Neural progenitor cell (in vitro differentiated cells): ENCODE measurements around the gene TSGA10IP. TPM values are rescaled to one million over a fixed set of nuclear protein-coding genes. Genes with fewer than 3 reads are reported as not detected.

Experiments
- DNase-seq: peaks from one replicate; pipeline ENCODE4 v3.0.0-alpha.2; 2016; ENCODE audit warnings: low spot score
- H2AFZ ChIP-seq: fragments of 200-600 bp; sonication (generic); replicated peaks from 2 replicates; pipeline ENCODE4 v1.6.1; 2016; ENCODE audit warnings: antibody characterized with exemption
- H3F3A ChIP-seq: fragments of 200-600 bp; sonication (generic); 2 replicates; pipeline ENCODE4 v1.6.1; 2016; ENCODE audit warnings: antibody characterized with exemption, low read depth
- H3K27ac ChIP-seq: fragments of 200-600 bp; sonication (generic); 2 replicates; pipeline ENCODE4 v1.5.1; 2016; ENCODE audit warnings: mild to moderate bottlenecking
- H3K27me3 ChIP-seq: fragments of 200-600 bp; sonication (generic); 2 replicates; pipeline ENCODE4 v1.6.1; 2016; ENCODE audit warnings: mild to moderate bottlenecking, moderate library complexity
- H3K36me3 ChIP-seq: fragments of 200-600 bp; sonication (generic); 2 replicates; pipeline ENCODE4 v1.5.1; 2016
- H3K4me1 ChIP-seq: fragments of 200-600 bp; sonication (generic); 2 replicates; pipeline ENCODE4 v1.6.1; 2016; ENCODE audit warnings: mixed run types
- H3K4me2 ChIP-seq: fragments of 200-600 bp; sonication (generic); 2 replicates; pipeline ENCODE4 v1.6.1; 2016
- H3K4me3 ChIP-seq: fragments of 200-600 bp; sonication (generic); 2 replicates; pipeline ENCODE4 v1.5.1; 2016
- H3K79me2 ChIP-seq: fragments of 200-600 bp; sonication (generic); 2 replicates; pipeline ENCODE4 v1.6.1; 2016; ENCODE audit warnings: low read depth
- H3K9ac ChIP-seq: fragments of 200-600 bp; sonication (generic); 2 replicates; pipeline ENCODE4 v1.6.1; 2016
- H3K9me3 ChIP-seq: fragments of 200-600 bp; sonication (generic); 2 replicates; pipeline ENCODE4 v1.5.1; 2016; ENCODE audit warnings: low read depth
- H4K20me1 ChIP-seq: fragments of 200-600 bp; sonication (generic); 2 replicates; pipeline ENCODE4 v1.6.1; 2016; ENCODE audit warnings: low read depth
- H3K27ac Mint-ChIP-seq: 3 replicates; pipeline ENCODE4 v1.8.0; 2021; ENCODE audit warnings: mixed read lengths
- H3K27me3 Mint-ChIP-seq: 2 replicates; pipeline ENCODE4 v1.8.0; 2022; ENCODE audit warnings: low read depth, mild to moderate bottlenecking, inconsistent platforms, moderate library complexity, mixed read lengths; ENCODE audit not compliant: insufficient read depth
- H3K36me3 Mint-ChIP-seq: 3 replicates; pipeline ENCODE4 v1.8.0; 2021; ENCODE audit warnings: mixed read lengths
- H3K4me1 Mint-ChIP-seq: 3 replicates; pipeline ENCODE4 v1.8.0; 2021; ENCODE audit warnings: mixed read lengths
- H3K4me3 Mint-ChIP-seq: 3 replicates; pipeline ENCODE4 v1.8.0; 2021; ENCODE audit warnings: mild to moderate bottlenecking, moderate library complexity, mixed read lengths
- H3K9me3 Mint-ChIP-seq: 3 replicates; pipeline ENCODE4 v1.8.0; 2020; ENCODE audit warnings: mixed read lengths
- CTCF ChIP-seq: fragments of 200-600 bp; sonication (generic); IDR thresholded peaks from 2 replicates; pipeline ENCODE4 v1.5.1; 2017; ENCODE audit warnings: antibody characterized with exemption, mild to moderate bottlenecking
- EZH2 ChIP-seq: fragments of 200-600 bp; sonication (generic); IDR thresholded peaks from 2 replicates; pipeline ENCODE4 v1.6.1; 2017; ENCODE audit warnings: antibody characterized with exemption, mild to moderate bottlenecking, moderate library complexity
- EZH2phosphoT487 ChIP-seq: fragments of 200-600 bp; sonication (generic); IDR thresholded peaks from 2 replicates; pipeline ENCODE4 v1.6.1; 2017; ENCODE audit warnings: antibody characterized with exemption
- total RNA-seq: library from RNA; depleted of rRNA; stranded (reverse); fragments of >200 nt; gene quantifications from 2 replicates; pipeline ENCODE4 v1.2.3, GENCODE V29; 2015; ENCODE audit warnings: low replicate concordance

Gene TSGA10IP
- total RNA-seq, 1 donor from 2014 or later = 3.0 TPM

GRCh38 chr11:65982824-65983588 is 37.7 kb downstream of the TSGA10IP start:
- Mint-ChIP-seq H3K36me3 (peaks cover 5% of the 10 kb centered on the region), H3K4me3 (no peak overlapping the region), H3K27me3 (peaks cover 2% of the 10 kb centered on the region), H3K4me1 (no peaks in the 10 kb centered on the region), H3K9me3 (no peaks in the 10 kb centered on the region), H3K27ac (no peak overlapping the region)
- DNase-seq = no peak
- H3K4me3 ChIP-seq = no peak overlapping the region
- H2AFZ ChIP-seq = no peak overlapping the region
- H3K9me3 ChIP-seq = no peaks in the 10 kb centered on the region
- H3K36me3 ChIP-seq = no peaks in the 10 kb centered on the region
- H3K9ac ChIP-seq = no peak overlapping the region
- H3K4me1 ChIP-seq = no peaks in the 10 kb centered on the region
- no peaks in the 10 kb centered on the region for H3K79me2 ChIP-seq
- no peaks in the 10 kb centered on the region for H3F3A ChIP-seq
- H3K27me3 ChIP-seq = no peaks in the 10 kb centered on the region
- no peak overlapping the region for H3K4me2 ChIP-seq
- no peak for TF ChIP-seq EZH2phosphoT487
- TF ChIP-seq EZH2 = no peak
- no peak for TF ChIP-seq CTCF
- no peak overlapping the region for H3K27ac ChIP-seq
- H4K20me1 ChIP-seq = no peaks in the 10 kb centered on the region

- Histone ChIP-seq H3K27me3 (no peaks in the 10 kb centered on the region), H3K27ac (no peak overlapping the region), H3F3A (no peaks in the 10 kb centered on the region), H3K4me2 (no peak overlapping the region), H2AFZ (no peak overlapping the region), H3K36me3 (no peaks in the 10 kb centered on the region), H3K79me2 (no peaks in the 10 kb centered on the region), H3K9me3 (no peaks in the 10 kb centered on the region), H4K20me1 (no peaks in the 10 kb centered on the region), H3K4me3 (no peak overlapping the region), H3K9ac (no peak overlapping the region), H3K4me1 (no peaks in the 10 kb centered on the region)
- no peak for DNase-seq
- no peak overlapping the region for H3K27ac Mint-ChIP-seq
- TF ChIP-seq EZH2 = no peak
- no peak for TF ChIP-seq EZH2phosphoT487
- no peak for TF ChIP-seq CTCF
- no peaks in the 10 kb centered on the region for H3K9me3 Mint-ChIP-seq
- H3K36me3 Mint-ChIP-seq = peaks cover 5% of the 10 kb centered on the region
- no peaks in the 10 kb centered on the region for H3K4me1 Mint-ChIP-seq
- H3K4me3 Mint-ChIP-seq = no peak overlapping the region
- peaks cover 2% of the 10 kb centered on the region for H3K27me3 Mint-ChIP-seq
Measured at GRCh38 chr11:65983589-65983987, 38.3 kb downstream of the TSGA10IP start.

GRCh38 chr11:65987336-65987735 is 42.1 kb downstream of the TSGA10IP start:
- H3F3A ChIP-seq = peaks cover 10% of the 10 kb centered on the region
- H3K36me3 ChIP-seq = no peaks in the 10 kb centered on the region
- DNase-seq = no peak
- H3K27ac ChIP-seq = no peak overlapping the region
- no peaks in the 10 kb centered on the region for H4K20me1 ChIP-seq
- no peak for TF ChIP-seq EZH2phosphoT487
- TF ChIP-seq CTCF = no peak
- no peak for TF ChIP-seq EZH2
- H3K4me2 ChIP-seq = no peak overlapping the region
- Mint-ChIP-seq H3K36me3 (peaks cover 2% of the 10 kb centered on the region), H3K4me1 (peaks cover 2% of the 10 kb centered on the region), H3K27me3 (no peaks in the 10 kb centered on the region), H3K9me3 (no peaks in the 10 kb centered on the region), H3K27ac (no peak overlapping the region), H3K4me3 (no peak overlapping the region)
- no peak overlapping the region for H3K4me3 ChIP-seq
- H3K27me3 ChIP-seq = no peaks in the 10 kb centered on the region
- H3K9ac ChIP-seq = no peak overlapping the region
- no peaks in the 10 kb centered on the region for H3K79me2 ChIP-seq
- no peak overlapping the region for H2AFZ ChIP-seq
- no peaks in the 10 kb centered on the region for H3K4me1 ChIP-seq
- no peaks in the 10 kb centered on the region for H3K9me3 ChIP-seq
